Large intestine (tissue), 3 donors: ENCODE measurements around the gene SLC5A2. TPM values are rescaled to one million over a fixed set of nuclear protein-coding genes. Genes with fewer than 3 reads are reported as not detected.
A peak's percentile ranks its signal among the peaks of the same experiment; 100 is the strongest.
"Not testable (repeated sequence)": the region's sequence is repeated elsewhere in the genome, so short reads cannot be mapped to it uniquely, and the experiment has no call there.

Source experiments
- DNase-seq, 2 donors: peaks; one replicate each; pipeline versions ENCODE4 v3.0.0 to v3.0.0-alpha.2; 2013
- H3K27ac ChIP-seq: one replicate; pipeline ENCODE4 v1.5.1; 2013; ENCODE audit warnings: low read length
- H3K27me3 ChIP-seq: 2 replicates; pipeline ENCODE4 v1.6.1; 2013; ENCODE audit warnings: low read length; ENCODE audit not compliant: control insufficient read depth, insufficient read depth
- H3K36me3 ChIP-seq: 2 replicates; pipeline ENCODE4 v1.6.1; 2013; ENCODE audit warnings: low read length; ENCODE audit not compliant: control insufficient read depth, insufficient read depth
- H3K4me1 ChIP-seq: one replicate; pipeline ENCODE4 v1.6.1; 2013; ENCODE audit warnings: low read length; ENCODE audit not compliant: control insufficient read depth, insufficient read depth
- H3K4me3 ChIP-seq: one replicate; pipeline ENCODE4 v1.5.1; 2013; ENCODE audit warnings: low read length
- H3K9me3 ChIP-seq: one replicate; pipeline ENCODE4 v1.6.1; 2013; ENCODE audit warnings: mild to moderate bottlenecking, low read depth, low read length, moderate library complexity; ENCODE audit not compliant: control insufficient read depth
- WGBS: methylation state at CpG from one replicate; pipeline ENCODE4 v1.1.5; 2013; ENCODE audit warnings: low lambda C conversion rate; ENCODE audit not compliant: insufficient coverage; 5-methylcytosine and 5-hydroxymethylcytosine counted together
- polyA plus RNA-seq: library from polyadenylated mRNA; unstranded; fragments of 120-200 nt; gene quantifications from one replicate; pipeline ENCODE4 v1.2.1, GENCODE V29; 2013

SLC5A2 gene
- polyA plus RNA-seq, 1 donor, result 7.3 TPM

DNA sequence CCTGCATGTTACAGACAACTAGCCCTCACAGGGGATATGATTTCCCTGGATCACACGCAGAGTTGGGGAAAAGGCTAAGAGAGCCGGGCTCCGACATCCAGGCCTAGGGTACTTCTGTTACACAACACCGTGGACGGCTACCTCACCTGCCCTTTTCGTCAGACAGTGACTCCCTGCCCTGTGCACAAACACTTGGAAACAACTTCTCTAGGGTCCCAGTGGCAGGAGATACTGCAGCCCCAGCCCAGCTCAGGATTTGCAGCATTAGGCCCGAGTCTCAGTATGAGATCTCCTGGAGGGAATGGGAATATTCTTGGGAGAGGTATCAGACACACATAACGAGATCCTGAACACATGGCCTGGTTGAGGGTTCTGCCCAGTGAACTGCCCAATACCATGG lies 17.0 kb downstream of the SLC5A2 start:
- Histone ChIP-seq H3K9me3 (no peaks in the 10 kb centered on the region), H3K27ac (no peak overlapping the region), H3K4me3 (no peak overlapping the region), H3K27me3 (no peaks in the 10 kb centered on the region), H3K4me1 (no peaks in the 10 kb centered on the region), H3K36me3 (peaks cover 54% of the 10 kb centered on the region)
- DNase-seq, result no peak
- no CpG with 5 or more reads among the region's 8 CpGs for WGBS

DNA sequence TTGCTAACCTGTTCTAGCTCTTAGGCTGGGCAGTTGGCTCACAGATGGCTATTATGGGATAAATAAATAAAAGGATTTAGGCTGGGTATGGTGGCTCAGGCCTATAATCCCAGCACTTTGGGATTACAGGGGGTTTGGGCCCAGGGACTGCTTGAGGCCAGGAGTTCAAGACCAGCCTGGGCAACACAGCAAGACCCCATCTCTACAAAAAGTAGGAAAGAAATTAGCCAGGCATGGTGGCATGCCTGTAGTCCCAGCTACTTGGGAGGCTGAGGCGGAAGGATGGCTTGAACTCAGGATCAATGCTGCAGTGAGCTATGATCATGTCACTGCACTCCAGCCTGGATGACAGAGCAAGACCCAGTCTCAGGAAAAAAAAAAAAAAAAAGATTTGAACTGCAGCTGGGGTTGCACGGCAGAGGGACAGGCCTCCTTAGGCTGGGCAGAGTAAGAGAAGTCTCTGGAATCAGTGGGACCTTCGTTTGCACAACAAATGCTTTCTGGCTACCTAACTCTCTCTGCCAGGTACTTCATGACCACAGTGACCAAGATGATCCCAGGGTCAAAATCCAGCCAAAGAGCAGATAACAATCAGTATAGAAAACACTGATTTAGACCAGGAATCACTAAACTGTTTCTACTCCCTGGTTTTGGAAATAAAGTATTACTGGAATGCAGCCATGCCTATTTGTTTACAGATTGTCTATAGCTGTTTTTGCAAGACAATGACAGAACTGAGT lies 18.5 kb downstream of the SLC5A2 start:
- Histone ChIP-seq H3K9me3 (no peaks in the 10 kb centered on the region), H3K27ac (no peak overlapping the region), H3K27me3 (no peaks in the 10 kb centered on the region), H3K36me3 (peaks cover 51% of the 10 kb centered on the region), H3K4me3 (no peak overlapping the region), H3K4me1 (no peaks in the 10 kb centered on the region)
- DNase-seq, result no peak
- WGBS, result no CpG with 5 or more reads among the region's 3 CpGs

DNA sequence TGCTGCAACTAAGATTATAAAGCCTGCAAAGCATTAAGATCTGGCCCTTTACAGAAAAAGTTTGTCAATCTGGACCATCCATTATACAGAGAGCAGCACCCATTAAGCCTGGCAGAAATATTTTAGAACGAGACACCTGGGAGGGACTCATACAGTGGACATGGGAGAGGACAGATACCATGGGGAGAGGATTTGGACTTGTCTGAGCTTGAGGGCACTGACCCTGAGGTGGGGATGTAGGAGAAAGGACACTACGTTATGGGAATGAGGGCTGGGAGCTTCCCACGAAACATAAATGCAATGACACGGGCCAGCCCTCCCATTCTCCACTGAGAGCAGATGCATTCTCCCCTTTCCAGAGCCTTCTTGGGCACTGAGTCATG lies 19.0 kb downstream of the SLC5A2 start:
- Histone ChIP-seq H3K9me3 (no peaks in the 10 kb centered on the region), H3K4me3 (no peak overlapping the region), H3K4me1 (peaks cover 2% of the 10 kb centered on the region), H3K36me3 (peaks cover 46% of the 10 kb centered on the region), H3K27me3 (no peaks in the 10 kb centered on the region), H3K27ac (no peak overlapping the region)
- DNase-seq, result no peak
- no CpG with 5 or more reads among the region's 4 CpGs for WGBS

DNA sequence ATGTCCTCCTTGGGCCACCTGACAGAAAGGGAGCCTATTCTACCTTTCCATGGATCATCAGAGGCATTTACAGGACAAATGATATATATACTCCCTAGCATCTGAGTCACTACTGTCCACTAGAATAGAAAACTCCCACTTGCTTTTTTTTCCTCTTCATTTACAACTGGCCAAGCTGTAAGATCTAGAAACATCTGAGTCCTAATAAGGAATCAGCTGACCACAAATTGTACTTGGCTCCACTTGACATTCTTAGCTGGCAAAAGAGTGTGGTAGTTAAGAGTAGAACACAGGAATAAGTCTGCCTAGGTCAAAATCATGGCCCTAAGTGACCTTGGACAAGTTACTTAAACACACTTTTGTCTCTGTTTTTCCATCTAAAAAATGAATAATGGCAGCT lies 20.1 kb downstream of the SLC5A2 start:
- H3K27ac ChIP-seq, result no peak overlapping the region
- peaks cover 36% of the 10 kb centered on the region for H3K36me3 ChIP-seq
- no peak overlapping the region for H3K4me3 ChIP-seq
- no peaks in the 10 kb centered on the region for H3K27me3 ChIP-seq
- no peak for DNase-seq
- peaks cover 6% of the 10 kb centered on the region for H3K4me1 ChIP-seq
- no peaks in the 10 kb centered on the region for H3K9me3 ChIP-seq

DNA sequence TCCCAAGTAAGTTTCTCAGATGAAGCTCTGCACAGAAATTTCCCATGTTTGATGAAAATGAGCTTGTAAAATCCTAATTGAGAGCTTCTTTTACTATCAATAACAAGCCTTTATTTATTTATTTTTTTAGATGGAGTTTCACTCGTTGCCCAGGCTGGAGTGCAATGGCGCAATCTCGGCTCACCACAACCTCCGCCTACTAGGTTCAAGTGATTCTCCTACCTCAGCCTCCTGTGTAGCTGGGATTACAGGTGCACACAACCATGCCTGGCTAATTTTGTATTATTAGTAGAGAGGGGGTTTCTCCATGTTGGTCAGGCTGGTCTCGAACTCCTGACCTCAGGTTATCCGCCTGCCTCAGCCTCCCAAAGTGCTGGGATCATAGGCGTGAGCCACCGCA lies 20.6 kb downstream of the SLC5A2 start:
- not testable (repeated sequence) for H3K27me3 ChIP-seq, H3K27ac ChIP-seq, H3K4me3 ChIP-seq, H3K9me3 ChIP-seq, DNase-seq, H3K4me1 ChIP-seq
- 94% methylated on average over 3 of the region's 8 CpGs for WGBS
- H3K36me3 ChIP-seq, result peaks cover 31% of the 10 kb centered on the region

DNA sequence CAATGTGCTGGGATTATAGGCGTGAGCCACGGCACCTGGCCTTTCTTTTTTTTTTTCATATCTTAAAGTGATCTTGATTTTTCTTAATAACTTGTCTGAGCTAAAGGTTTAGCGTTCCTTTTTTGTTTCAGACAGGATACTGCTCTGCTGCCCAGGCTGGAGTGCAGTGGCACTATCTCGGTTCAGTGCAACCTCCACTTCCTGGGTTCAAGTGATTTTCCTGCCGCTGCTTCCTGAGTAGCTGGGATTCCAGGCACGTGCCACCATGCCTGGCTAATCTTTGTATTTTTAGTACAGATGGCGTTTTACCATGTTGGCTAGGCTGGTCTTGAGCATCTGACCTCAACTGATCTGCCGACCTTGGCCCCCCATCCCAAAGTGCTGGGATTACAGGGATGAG lies 21.2 kb downstream of the SLC5A2 start:
- Histone ChIP-seq H3K9me3 (no peaks in the 10 kb centered on the region), H3K4me1 (peaks cover 8% of the 10 kb centered on the region), H3K4me3 (no peak overlapping the region), H3K27me3 (no peaks in the 10 kb centered on the region), H3K27ac (no peak overlapping the region), H3K36me3 (peaks cover 25% of the 10 kb centered on the region)
- DNase-seq, result no peak
- no CpG with 5 or more reads among the region's 8 CpGs for WGBS

DNA sequence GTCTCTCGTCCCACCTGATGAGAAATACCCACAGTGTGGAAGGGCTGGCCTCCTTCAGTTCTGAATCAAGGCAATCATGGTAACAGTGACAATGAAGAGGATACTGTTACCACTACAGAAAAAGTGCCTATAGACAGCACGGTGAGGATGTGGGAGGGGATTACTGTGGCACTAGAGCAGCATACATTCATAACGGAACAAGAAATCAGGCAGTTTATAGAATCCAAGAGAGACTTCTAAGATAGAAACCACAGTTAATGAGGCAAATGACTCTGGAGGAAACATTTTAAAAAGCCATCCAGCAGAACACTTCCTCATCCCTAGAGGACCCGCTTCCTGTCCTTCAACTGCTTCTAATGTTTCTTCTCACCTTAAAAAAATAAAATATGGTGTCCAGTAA lies 22.6 kb downstream of the SLC5A2 start:
- DNase-seq, result no peak
- Histone ChIP-seq H3K4me1 (peaks cover 15% of the 10 kb centered on the region), H3K27me3 (no peaks in the 10 kb centered on the region), H3K9me3 (no peaks in the 10 kb centered on the region), H3K4me3 (no peak overlapping the region), H3K27ac (no peak overlapping the region), H3K36me3 (peaks cover 12% of the 10 kb centered on the region)
- WGBS, result no CpG with 5 or more reads among the region's 4 CpGs

DNA sequence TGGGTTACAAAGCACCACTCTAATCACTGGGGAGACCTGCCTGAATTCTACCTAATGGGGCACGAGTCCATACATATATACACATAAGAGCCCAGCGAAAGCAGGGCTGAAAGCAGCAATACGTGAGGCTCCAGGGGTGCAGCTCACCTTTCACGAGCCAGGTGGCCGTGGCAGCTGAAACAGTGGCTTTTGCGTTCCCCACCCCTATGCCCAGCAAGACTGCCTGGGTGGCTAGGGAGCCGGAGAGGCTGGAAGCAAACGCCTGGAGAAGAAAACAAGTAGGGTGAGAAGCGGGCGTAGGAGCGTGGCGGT lies 24.6 kb downstream of the SLC5A2 start:
- Histone ChIP-seq H3K4me3 (peak overlapping the region; percentile 97), H3K36me3 (peaks cover 11% of the 10 kb centered on the region), H3K9me3 (no peaks in the 10 kb centered on the region), H3K27ac (peak overlapping the region; percentile 64), H3K27me3 (no peaks in the 10 kb centered on the region), H3K4me1 (peaks cover 15% of the 10 kb centered on the region)
- WGBS, result no CpG with 5 or more reads among the region's 12 CpGs
- no peak for DNase-seq

DNA sequence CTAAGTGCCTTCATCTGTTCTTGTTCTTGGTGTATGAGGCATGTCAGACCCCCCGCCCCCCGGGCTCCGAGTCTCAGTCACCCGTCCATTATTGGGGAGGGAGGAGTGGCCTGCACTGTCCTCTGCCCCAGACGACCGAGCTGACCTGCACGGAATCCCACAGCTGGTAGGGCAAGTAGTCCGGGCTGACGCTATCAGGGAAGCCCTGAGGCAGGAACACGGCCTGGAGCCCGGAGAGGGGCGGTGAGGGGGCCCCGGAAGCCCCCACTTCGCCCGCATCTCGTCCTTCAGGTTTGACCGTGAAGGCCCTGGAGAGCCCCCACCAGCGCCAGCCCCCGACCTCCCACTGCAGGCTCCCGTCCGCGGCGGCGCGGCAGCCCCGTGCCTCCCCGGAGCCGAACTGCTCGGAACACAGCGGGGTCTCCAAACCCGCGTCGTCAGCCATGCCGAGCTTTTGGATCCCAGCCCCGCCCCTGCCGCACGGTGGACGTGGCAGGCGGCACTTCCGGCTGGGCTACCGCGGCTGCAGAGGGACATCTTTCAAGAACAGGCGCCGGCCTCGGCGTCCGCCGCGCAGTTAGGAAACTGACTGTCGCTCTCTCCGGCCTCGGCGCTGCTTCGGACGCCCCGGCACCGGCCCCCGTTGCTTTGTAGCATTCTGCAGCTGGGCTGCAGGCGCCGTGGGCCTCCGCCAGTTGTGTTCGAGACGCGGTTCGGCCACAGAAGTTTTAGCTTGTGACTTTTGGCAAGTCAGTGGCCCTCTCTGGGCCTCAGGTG lies 25.2 kb downstream of the SLC5A2 start, which contains the start of gene RUSF1:
RUSF1 (minus strand) TSS at position 463 of the 777 bp plus-strand sequence; CDS start at position 445, 18 bp downstream.
- peak; percentile 89 to 94 for DNase-seq
- Histone ChIP-seq H3K27ac (peak within 1 kb of the TSS; percentile 64), H3K4me1 (peaks cover 15% of the 10 kb centered on the region), H3K9me3 (no peaks in the 10 kb centered on the region), H3K36me3 (peaks cover 11% of the 10 kb centered on the region), H3K27me3 (no peaks in the 10 kb centered on the region), H3K4me3 (peak within 1 kb of the TSS; percentile 97)
- no CpG with 5 or more reads among the region's 65 CpGs for WGBS

DNA sequence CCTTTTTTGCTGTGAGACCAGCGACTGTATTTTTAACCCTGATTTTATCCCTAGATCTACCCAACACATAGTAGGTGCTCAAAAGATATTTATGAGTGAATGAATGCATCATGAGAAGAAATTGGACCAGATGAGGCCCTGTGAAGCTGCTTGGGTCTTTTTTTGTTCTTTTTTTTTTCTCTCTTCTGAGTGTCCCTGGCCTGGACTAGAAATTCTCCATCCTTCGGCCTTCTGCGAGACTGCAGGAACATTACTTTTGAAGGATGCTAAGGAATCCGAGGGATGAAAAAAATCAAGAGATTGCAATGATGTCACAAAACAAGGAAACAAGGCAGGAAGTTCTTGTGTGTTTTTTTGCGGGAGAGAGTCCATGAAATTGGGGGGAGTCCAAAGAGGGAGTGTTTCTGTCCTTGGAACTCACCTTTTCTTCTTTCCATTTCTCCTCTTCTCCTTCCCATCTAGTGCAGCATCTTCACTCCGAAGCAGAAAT lies 25.8 kb downstream of the SLC5A2 start:
- 30% methylated on average over 2 of the region's 6 CpGs for whole genome bisulfite sequencing
- DNase-seq, result peak in 1 of 2 donors; percentile 60
- Histone ChIP-seq H3K27me3 (no peaks in the 10 kb centered on the region), H3K9me3 (no peaks in the 10 kb centered on the region), H3K4me1 (peaks cover 15% of the 10 kb centered on the region), H3K4me3 (peak overlapping the region; percentile 97), H3K36me3 (peaks cover 11% of the 10 kb centered on the region), H3K27ac (peak overlapping the region; percentile 64)
